ENCODE data around the gene EBLN2. TPM values are rescaled to one million over a fixed set of nuclear protein-coding genes. Genes with fewer than 3 reads are reported as not detected.

The EBLN2 gene
- total and polyA plus RNA-seq, 2 experiments from 2014 or later = 4.8 to 5.1 TPM

DNA sequence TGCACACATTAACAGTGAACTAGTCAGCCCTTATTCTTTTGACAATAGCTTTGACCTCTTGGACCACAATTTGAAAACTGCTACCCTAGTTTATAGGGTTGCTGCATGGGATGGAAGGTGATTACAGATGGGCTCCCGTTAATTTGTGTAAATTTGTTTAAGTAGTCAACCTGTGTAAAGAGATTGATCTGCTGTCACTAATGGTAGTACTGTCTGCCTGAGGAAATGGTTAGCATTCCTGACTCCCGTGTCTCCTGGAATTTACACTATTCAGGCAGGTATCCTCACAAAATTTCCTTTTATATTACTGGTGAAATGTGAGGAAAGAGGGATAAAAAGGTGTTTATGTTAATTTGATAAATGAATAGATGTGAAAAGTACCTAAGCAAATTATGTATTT, 15.3 kb upstream of the EBLN2 start:
- DNase-seq (ENCODE audit: low read depth in 1 of 2, low spot score in 1 of 2) = no peak
- H3K9me3 ChIP-seq (ENCODE audit: low read depth) = no peaks in the 10 kb centered on the region
- H3K4me1 ChIP-seq (ENCODE audit: low read depth) = peaks cover 7% of the 10 kb centered on the region
- no peak overlapping the region for H3K27ac ChIP-seq
- H3K36me3 ChIP-seq = peaks cover 5% of the 10 kb centered on the region
- no peaks in the 10 kb centered on the region for H3K27me3 ChIP-seq
- H3K4me3 ChIP-seq = no peak overlapping the region
- TF ChIP-seq, protein P1, sequence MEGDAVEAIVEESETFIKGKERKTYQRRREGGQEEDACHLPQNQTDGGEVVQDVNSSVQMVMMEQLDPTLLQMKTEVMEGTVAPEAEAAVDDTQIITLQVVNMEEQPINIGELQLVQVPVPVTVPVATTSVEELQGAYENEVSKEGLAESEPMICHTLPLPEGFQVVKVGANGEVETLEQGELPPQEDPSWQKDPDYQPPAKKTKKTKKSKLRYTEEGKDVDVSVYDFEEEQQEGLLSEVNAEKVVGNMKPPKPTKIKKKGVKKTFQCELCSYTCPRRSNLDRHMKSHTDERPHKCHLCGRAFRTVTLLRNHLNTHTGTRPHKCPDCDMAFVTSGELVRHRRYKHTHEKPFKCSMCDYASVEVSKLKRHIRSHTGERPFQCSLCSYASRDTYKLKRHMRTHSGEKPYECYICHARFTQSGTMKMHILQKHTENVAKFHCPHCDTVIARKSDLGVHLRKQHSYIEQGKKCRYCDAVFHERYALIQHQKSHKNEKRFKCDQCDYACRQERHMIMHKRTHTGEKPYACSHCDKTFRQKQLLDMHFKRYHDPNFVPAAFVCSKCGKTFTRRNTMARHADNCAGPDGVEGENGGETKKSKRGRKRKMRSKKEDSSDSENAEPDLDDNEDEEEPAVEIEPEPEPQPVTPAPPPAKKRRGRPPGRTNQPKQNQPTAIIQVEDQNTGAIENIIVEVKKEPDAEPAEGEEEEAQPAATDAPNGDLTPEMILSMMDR (IDR thresholded peaks at IDR 0.05; ENCODE audit: low read depth, low read length) = no peak

DNA sequence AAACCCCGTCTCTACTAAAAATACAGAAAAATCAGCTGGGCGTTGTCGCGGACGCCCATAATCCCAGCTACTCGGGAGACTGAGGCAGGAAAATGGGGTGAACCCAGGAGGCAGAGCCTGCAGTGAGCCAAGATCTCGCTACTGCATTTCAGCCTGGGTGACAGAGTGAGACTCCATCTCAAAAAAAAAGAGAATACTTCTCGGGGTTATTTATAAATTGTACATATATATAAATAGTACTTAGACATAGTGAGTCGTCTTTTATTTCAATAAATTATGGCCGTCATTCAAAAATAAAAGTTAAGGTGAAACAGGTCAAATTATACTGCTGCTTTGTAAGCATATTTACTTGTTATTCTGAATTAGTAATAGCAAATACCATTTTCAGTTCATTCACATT, 12.1 kb upstream of the EBLN2 start:
- TF ChIP-seq, protein P1 (IDR thresholded peaks at IDR 0.05; ENCODE audit: low read depth, low read length) = no peak
- peaks cover 5% of the 10 kb centered on the region for H3K36me3 ChIP-seq
- H3K4me3 ChIP-seq = no peak overlapping the region
- H3K4me1 ChIP-seq (ENCODE audit: low read depth) = no peaks in the 10 kb centered on the region
- no peak overlapping the region for H3K27ac ChIP-seq
- DNase-seq (ENCODE audit: low read depth in 1 of 2, low spot score in 1 of 2) = no peak
- H3K9me3 ChIP-seq (ENCODE audit: low read depth) = no peaks in the 10 kb centered on the region
- H3K27me3 ChIP-seq = no peaks in the 10 kb centered on the region

DNA sequence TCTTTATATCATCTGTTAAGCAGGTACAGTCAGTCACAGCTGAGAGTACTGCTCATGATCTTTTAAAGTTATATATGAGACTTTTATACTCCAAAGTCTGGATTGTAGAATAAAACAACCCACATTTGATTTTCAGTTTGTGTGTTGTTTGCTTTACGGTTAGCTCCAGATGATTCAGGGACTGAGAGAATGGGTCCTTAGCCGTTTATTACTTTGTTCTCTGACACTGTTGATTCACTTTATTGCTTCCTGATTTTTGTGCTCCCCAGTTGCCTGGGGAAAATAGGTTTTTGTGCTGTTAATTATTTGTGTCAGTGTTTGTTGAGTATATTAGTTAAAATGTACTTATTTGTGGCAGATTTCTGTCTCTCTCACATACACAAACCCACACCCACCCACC, 8.6 kb upstream of the EBLN2 start:
- peaks cover 5% of the 10 kb centered on the region for H3K36me3 ChIP-seq
- peak overlapping the region; percentile 26 for H3K27ac ChIP-seq
- TF ChIP-seq, protein P1 (IDR thresholded peaks at IDR 0.05; ENCODE audit: low read depth, low read length) = no peak

DNA sequence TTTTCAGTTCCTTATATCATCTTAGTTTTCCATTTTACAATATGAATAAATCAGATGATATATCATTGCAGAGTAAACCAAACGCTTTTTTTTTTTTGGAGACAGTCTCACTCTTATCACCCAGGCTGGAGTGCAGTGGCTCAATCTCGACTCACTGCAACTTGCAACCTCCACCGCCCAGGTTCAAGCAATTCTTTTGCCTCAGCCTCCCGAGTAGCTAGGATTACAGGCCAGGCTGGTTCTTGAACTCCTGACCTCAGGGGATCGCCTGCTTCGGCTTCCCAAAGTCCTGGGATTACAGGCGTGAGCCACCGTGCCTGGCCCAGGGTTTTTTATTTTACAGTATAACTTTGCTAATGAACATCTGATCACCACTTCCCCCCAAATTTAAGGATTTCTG, 5.9 kb upstream of the EBLN2 start:
- DNase-seq (ENCODE audit: low read depth in 1 of 2, low spot score in 1 of 2) = no peak
- no peaks in the 10 kb centered on the region for H3K27me3 ChIP-seq
- peaks cover 3% of the 10 kb centered on the region for H3K36me3 ChIP-seq
- H3K9me3 ChIP-seq (ENCODE audit: low read depth) = no peaks in the 10 kb centered on the region
- peak overlapping the region; percentile 62 for H3K27ac ChIP-seq
- H3K4me3 ChIP-seq = no peak overlapping the region
- TF ChIP-seq, protein P1 (IDR thresholded peaks at IDR 0.05; ENCODE audit: low read depth, low read length) = no peak
- peaks cover 1% of the 10 kb centered on the region for H3K4me1 ChIP-seq (ENCODE audit: low read depth)

More for the DNA sequence above, 8.6 kb upstream of the EBLN2 start:
- H3K4me1 ChIP-seq (ENCODE audit: low read depth) = no peaks in the 10 kb centered on the region
- H3K27me3 ChIP-seq = no peaks in the 10 kb centered on the region
- DNase-seq (ENCODE audit: low read depth in 1 of 2, low spot score in 1 of 2) = no peak
- H3K4me3 ChIP-seq = no peak overlapping the region
- H3K9me3 ChIP-seq (ENCODE audit: low read depth) = no peaks in the 10 kb centered on the region

DNA sequence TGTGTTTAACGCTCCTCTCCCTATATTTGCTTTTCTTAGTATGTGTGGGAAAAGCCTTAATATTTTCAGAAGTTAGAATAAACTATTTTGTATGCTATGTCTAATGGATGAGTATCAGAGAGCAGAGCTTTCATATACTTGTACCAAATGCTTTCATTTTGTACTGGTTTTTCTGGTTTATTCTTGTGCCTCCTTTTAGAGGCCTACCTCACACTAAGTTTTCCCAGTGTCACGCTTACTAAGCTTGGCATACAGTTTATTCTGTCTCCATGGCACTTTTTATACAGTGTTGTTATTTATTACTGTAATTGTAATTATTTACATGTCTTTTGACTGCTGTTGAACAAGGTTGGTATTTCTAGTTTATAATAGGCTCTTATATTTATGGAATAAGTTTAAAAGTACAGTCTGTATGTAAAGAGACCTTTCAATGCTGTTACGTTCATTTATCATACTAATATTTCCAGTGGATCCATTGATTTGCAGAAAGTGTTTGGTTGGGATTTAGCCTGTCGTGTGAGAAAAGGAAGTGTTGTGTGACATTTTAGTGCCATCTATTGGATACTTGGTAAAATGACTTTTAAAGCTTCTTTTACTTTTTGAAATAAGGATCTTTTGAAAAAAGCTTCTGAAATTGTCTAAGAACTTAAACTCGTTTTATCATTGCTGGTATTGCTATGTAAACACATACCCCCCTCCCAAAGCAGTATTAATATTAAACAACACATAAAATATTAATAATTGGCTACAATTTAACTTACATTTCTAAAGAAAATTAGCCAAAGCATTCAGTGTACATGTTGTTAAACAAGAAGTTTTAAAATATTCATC, 5.2 kb upstream of the EBLN2 start:
- TF ChIP-seq, protein P1 (IDR thresholded peaks at IDR 0.05; ENCODE audit: low read depth, low read length) = peak; percentile 38
- H3K9me3 ChIP-seq (ENCODE audit: low read depth) = no peaks in the 10 kb centered on the region
- H3K4me1 ChIP-seq (ENCODE audit: low read depth) = peaks cover 8% of the 10 kb centered on the region
- no peak overlapping the region for H3K4me3 ChIP-seq
- H3K27ac ChIP-seq = peak overlapping the region; percentile 62
- H3K27me3 ChIP-seq = no peaks in the 10 kb centered on the region
- no peaks in the 10 kb centered on the region for H3K36me3 ChIP-seq
- DNase-seq (ENCODE audit: low read depth in 1 of 2, low spot score in 1 of 2) = peak in 1 of 2 donors; percentile 64
